GM23248 (cell line): ENCODE data around the gene CPEB1. TPM values are rescaled to one million over a fixed set of nuclear protein-coding genes. Genes with fewer than 3 reads are reported as not detected.
"Not testable (repeated sequence)": the region's sequence is repeated elsewhere in the genome, so short reads cannot be mapped to it uniquely, and the experiment has no call there.

Experiments used
- DNase-seq: peaks from one replicate; pipeline ENCODE4 v3.0.0-alpha.2; 2015
- H2AFZ ChIP-seq: fragments of 200-600 bp; sonication (generic); 2 replicates; pipeline ENCODE4 v1.6.1; 2016; ENCODE audit warnings: antibody characterized with exemption
- H3F3A ChIP-seq: fragments of 200-600 bp; sonication (generic); 2 replicates; pipeline ENCODE4 v1.6.1; 2016; ENCODE audit warnings: mild to moderate bottlenecking, antibody characterized with exemption, mixed run types; ENCODE audit not compliant: insufficient read depth
- H3K27ac ChIP-seq: fragments of 200-600 bp; sonication (generic); 2 replicates; pipeline ENCODE4 v1.5.1; 2016; ENCODE audit warnings: mild to moderate bottlenecking
- H3K27me3 ChIP-seq: fragments of 200-600 bp; sonication (generic); replicated peaks from 2 replicates; pipeline ENCODE4 v1.6.1; 2016; ENCODE audit warnings: mild to moderate bottlenecking; ENCODE audit not compliant: insufficient read depth
- H3K36me3 ChIP-seq: fragments of 200-600 bp; sonication (generic); 2 replicates; pipeline ENCODE4 v1.6.1; 2016; ENCODE audit warnings: low read depth, mild to moderate bottlenecking
- H3K4me1 ChIP-seq: fragments of 200-600 bp; sonication (generic); 2 replicates; pipeline ENCODE4 v1.6.1; 2016; ENCODE audit warnings: mild to moderate bottlenecking; ENCODE audit not compliant: insufficient read depth
- H3K4me2 ChIP-seq: fragments of 200-600 bp; sonication (generic); one replicate; pipeline ENCODE4 v1.6.1; 2016; ENCODE audit warnings: mild to moderate bottlenecking; ENCODE audit not compliant: unreplicated experiment
- H3K4me3 ChIP-seq: fragments of 200-600 bp; sonication (generic); 2 replicates; pipeline ENCODE4 v1.5.1; 2016; ENCODE audit warnings: mild to moderate bottlenecking
- H3K79me2 ChIP-seq: fragments of 200-600 bp; sonication (generic); 2 replicates; pipeline ENCODE4 v1.6.1; 2016; ENCODE audit warnings: mild to moderate bottlenecking; ENCODE audit not compliant: insufficient read depth
- H3K9ac ChIP-seq: fragments of 200-600 bp; sonication (generic); 2 replicates; pipeline ENCODE4 v1.6.1; 2016; ENCODE audit warnings: mild to moderate bottlenecking
- H3K9me2 ChIP-seq: fragments of 200-600 bp; sonication (generic); 2 replicates; pipeline ENCODE4 v1.6.1; 2016; ENCODE audit warnings: mixed run types, mild to moderate bottlenecking, moderate library complexity; ENCODE audit not compliant: insufficient read depth
- H3K9me3 ChIP-seq: fragments of 200-600 bp; sonication (generic); one replicate; pipeline ENCODE4 v1.6.1; 2017; ENCODE audit warnings: low read depth
- H4K20me1 ChIP-seq: fragments of 200-600 bp; sonication (generic); 2 replicates; pipeline ENCODE4 v1.6.0; 2016; ENCODE audit not compliant: insufficient read depth
- WGBS, 2 experiments: methylation state at CpG; one replicate each; pipeline ENCODE4 v1.1.6; 2015 to 2017; ENCODE audit warnings: low lambda C conversion rate in 2 of 2, low coverage in 1 of 2; ENCODE audit errors: missing lambda C conversion rate in 2 of 2; 5-methylcytosine and 5-hydroxymethylcytosine counted together
- in situ Hi-C: fragments of 300-500 bp; cut with MboI; formaldehyde crosslinking; loops from 2 replicates; pipeline ENCODE4 v1.15.0; 2020
- polyA plus RNA-seq: library from polyadenylated mRNA; unstranded; fragments of >200 nt; fragmentation: Nextera tagmentation; extraction: Ambion mirVana; gene quantifications from 2 replicates; pipeline ENCODE4 v1.2.1, GENCODE V29; 2016
- total RNA-seq: library from RNA; depleted of rRNA; stranded (reverse); fragments of >200 nt; shearing (Covaris generic); gene quantifications from 2 replicates; pipeline ENCODE4 v1.2.3, GENCODE V29; 2014; rRNA removed

Gene CPEB1
- total and polyA plus RNA-seq, 2 experiments from 2014 or later, result 5.6 to 8.6 TPM

GRCh38 chr15:82502700-82503339 is 144.3 kb downstream of the CPEB1 start:
- WGBS, 2 experiments, result 18 to 19% methylated on average over 4 of the region's 7 CpGs
- H4K20me1 ChIP-seq, in situ Hi-C loops, H3K9ac ChIP-seq, H3K9me2 ChIP-seq, H3K36me3 ChIP-seq, H3K4me1 ChIP-seq, H3F3A ChIP-seq, H3K79me2 ChIP-seq, H3K4me3 ChIP-seq, H3K9me3 ChIP-seq, H3K27me3 ChIP-seq, H3K27ac ChIP-seq, H2AFZ ChIP-seq, DNase-seq, H3K4me2 ChIP-seq: not testable (repeated sequence)

GRCh38 chr15:82500772-82501171 is 146.4 kb downstream of the CPEB1 start:
- H3K9ac ChIP-seq, H3F3A ChIP-seq, H3K4me3 ChIP-seq, H3K9me3 ChIP-seq, H3K27ac ChIP-seq, H3K27me3 ChIP-seq, H3K9me2 ChIP-seq, H4K20me1 ChIP-seq, H3K79me2 ChIP-seq, H3K4me2 ChIP-seq, H3K4me1 ChIP-seq, H3K36me3 ChIP-seq, H2AFZ ChIP-seq, DNase-seq, in situ Hi-C loops: not testable (repeated sequence)
- WGBS, 2 experiments, result 65 to 69% methylated on average over 4 of the region's 4 CpGs

GRCh38 chr15:82497978-82498377 is 149.2 kb downstream of the CPEB1 start:
- H3K79me2 ChIP-seq, H3K4me3 ChIP-seq, H2AFZ ChIP-seq, DNase-seq, H3K27me3 ChIP-seq, H3F3A ChIP-seq, H3K27ac ChIP-seq, H3K4me1 ChIP-seq, H3K4me2 ChIP-seq, H3K9me2 ChIP-seq, H3K9me3 ChIP-seq, in situ Hi-C loops, H4K20me1 ChIP-seq, H3K36me3 ChIP-seq, H3K9ac ChIP-seq: not testable (repeated sequence)

Other genes starting within 250 kb of the CPEB1 start
- gene GOLGA6L9, start 217.5 kb downstream of the CPEB1 start, total RNA-seq, result 0.76 and 1.1 TPM in 2 replicates
- gene GOLGA6L9, start 217.5 kb downstream of the CPEB1 start, polyA plus RNA-seq, result 0.44 and 0.65 TPM in 2 replicates
- 1,721 and 1,890 TPM in 2 replicates for gene RPS17, start 106.9 kb downstream of the CPEB1 start, total RNA-seq
- 553 and 581 TPM in 2 replicates for gene RPS17, start 106.9 kb downstream of the CPEB1 start, polyA plus RNA-seq
- 0.63 and 0.86 TPM in 2 replicates for gene AP3B2, start 62.5 kb upstream of the CPEB1 start, total RNA-seq
- 0.89 and 2.0 TPM in 2 replicates for gene AP3B2, start 62.5 kb upstream of the CPEB1 start, polyA plus RNA-seq
- not detected in 2 replicates for gene FSD2, start 158.7 kb upstream of the CPEB1 start, total RNA-seq
- 0.04 and 0.08 TPM in 2 replicates for gene FSD2, start 158.7 kb upstream of the CPEB1 start, polyA plus RNA-seq
- 2.3 and 3.0 TPM in 2 replicates for gene WHAMM, start 162.3 kb upstream of the CPEB1 start, total RNA-seq
- 3.4 and 3.6 TPM in 2 replicates for gene WHAMM, start 162.3 kb upstream of the CPEB1 start, polyA plus RNA-seq